GM23338 (cell line): ENCODE data around the gene CHORDC1.

Experiments
- CREB1 ChIP-seq: fragments of 250-450 bp; sonication (Bioruptor Pico); IDR thresholded peaks from 2 replicates; pipeline ENCODE4 v1.5.0; 2020; ENCODE audit warnings: low read depth, mild to moderate bottlenecking, moderate library complexity
- ETS1 ChIP-seq: IDR thresholded peaks from 2 replicates; pipeline ENCODE4 v1.6.1; 2016; ENCODE audit warnings: antibody characterized with exemption
- EZH2 ChIP-seq: fragments of 200-600 bp; sonication (generic); IDR thresholded peaks from one replicate; pipeline ENCODE4 v1.8.0; 2017; ENCODE audit warnings: antibody characterized with exemption, mild to moderate bottlenecking, low read depth; ENCODE audit not compliant: unreplicated experiment
- EZH2phosphoT487 ChIP-seq: fragments of 200-600 bp; sonication (generic); IDR thresholded peaks from one replicate; pipeline ENCODE4 v1.8.1; 2018; ENCODE audit warnings: antibody characterized with exemption; ENCODE audit not compliant: unreplicated experiment
- JUNB ChIP-seq: IDR thresholded peaks from one replicate; pipeline ENCODE4 v1.6.1; 2016; ENCODE audit warnings: antibody characterized with exemption; ENCODE audit not compliant: unreplicated experiment
- POLR2AphosphoS5 ChIP-seq: IDR thresholded peaks from 2 replicates; pipeline ENCODE4 v1.6.1; 2016; ENCODE audit warnings: antibody characterized with exemption, low read depth
- STAT1 ChIP-seq: IDR thresholded peaks from one replicate; pipeline ENCODE4 v1.6.1; 2016; ENCODE audit warnings: antibody characterized with exemption; ENCODE audit not compliant: unreplicated experiment
- ZNF114 ChIP-seq: fragments of 250-450 bp; sonication (Bioruptor Pico); IDR thresholded peaks from 2 replicates; pipeline ENCODE4 v1.5.0; 2020; ENCODE audit warnings: mild to moderate bottlenecking, moderate library complexity
- ZNF331 ChIP-seq: fragments of 250-450 bp; sonication (Bioruptor Pico); IDR thresholded peaks from 2 replicates; pipeline ENCODE4 v1.5.0; 2020; ENCODE audit warnings: low read depth, mild to moderate bottlenecking, moderate library complexity
- TF ChIP-seq, protein P1 (sequence below), 2 experiments: fragments of 200-600 bp in 1 of 2; sonication (generic) in 1 of 2; conservative IDR thresholded peaks; 2 replicates each; pipeline versions ENCODE4 v1.5.1 to v1.6.1; 2016 to 2017; ENCODE audit warnings: antibody characterized with exemption in 2 of 2, low read depth in 2 of 2, mild to moderate bottlenecking in 2 of 2, moderate library complexity in 1 of 2
- TF ChIP-seq, protein P2 (sequence below): IDR thresholded peaks from one replicate; pipeline ENCODE4 v1.6.1; 2018; ENCODE audit warnings: antibody characterized with exemption; ENCODE audit not compliant: unreplicated experiment

DNA sequence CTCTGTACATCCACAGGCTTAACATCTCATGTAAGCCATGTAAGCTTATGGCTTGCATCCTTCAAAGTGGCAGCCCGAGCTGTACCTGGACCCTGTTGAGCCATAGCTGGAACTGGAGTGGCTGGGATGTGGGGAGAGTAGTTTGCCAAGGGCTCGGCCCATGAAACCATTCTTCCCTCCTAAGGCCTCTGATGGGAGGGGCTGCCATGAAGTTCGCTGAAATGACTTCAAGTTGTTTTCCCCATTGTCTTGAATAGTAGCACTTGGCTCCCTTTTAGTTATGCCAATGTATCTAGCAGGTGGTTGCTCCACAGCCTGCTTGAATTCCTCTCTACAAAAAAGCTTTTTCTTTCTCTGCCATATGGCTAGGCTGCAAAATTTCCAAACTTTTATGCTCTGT lies 5.2 kb upstream of the CHORDC1 start:
- TF ChIP-seq, protein P1, sequence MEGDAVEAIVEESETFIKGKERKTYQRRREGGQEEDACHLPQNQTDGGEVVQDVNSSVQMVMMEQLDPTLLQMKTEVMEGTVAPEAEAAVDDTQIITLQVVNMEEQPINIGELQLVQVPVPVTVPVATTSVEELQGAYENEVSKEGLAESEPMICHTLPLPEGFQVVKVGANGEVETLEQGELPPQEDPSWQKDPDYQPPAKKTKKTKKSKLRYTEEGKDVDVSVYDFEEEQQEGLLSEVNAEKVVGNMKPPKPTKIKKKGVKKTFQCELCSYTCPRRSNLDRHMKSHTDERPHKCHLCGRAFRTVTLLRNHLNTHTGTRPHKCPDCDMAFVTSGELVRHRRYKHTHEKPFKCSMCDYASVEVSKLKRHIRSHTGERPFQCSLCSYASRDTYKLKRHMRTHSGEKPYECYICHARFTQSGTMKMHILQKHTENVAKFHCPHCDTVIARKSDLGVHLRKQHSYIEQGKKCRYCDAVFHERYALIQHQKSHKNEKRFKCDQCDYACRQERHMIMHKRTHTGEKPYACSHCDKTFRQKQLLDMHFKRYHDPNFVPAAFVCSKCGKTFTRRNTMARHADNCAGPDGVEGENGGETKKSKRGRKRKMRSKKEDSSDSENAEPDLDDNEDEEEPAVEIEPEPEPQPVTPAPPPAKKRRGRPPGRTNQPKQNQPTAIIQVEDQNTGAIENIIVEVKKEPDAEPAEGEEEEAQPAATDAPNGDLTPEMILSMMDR (conservative IDR thresholded peaks at IDR 0.05; ENCODE audit: low read depth in 2 of 2), result no peak
- TF ChIP-seq CREB1 (CRISPR knock-in tag) (no peak), POLR2AphosphoS5 (no peak), EZH2 (no peak), STAT1 (no peak), JUNB (no peak), ETS1 (no peak), EZH2phosphoT487 (no peak), ZNF331 (CRISPR knock-in tag) (no peak), ZNF114 (no peak)
- TF ChIP-seq, protein P2, sequence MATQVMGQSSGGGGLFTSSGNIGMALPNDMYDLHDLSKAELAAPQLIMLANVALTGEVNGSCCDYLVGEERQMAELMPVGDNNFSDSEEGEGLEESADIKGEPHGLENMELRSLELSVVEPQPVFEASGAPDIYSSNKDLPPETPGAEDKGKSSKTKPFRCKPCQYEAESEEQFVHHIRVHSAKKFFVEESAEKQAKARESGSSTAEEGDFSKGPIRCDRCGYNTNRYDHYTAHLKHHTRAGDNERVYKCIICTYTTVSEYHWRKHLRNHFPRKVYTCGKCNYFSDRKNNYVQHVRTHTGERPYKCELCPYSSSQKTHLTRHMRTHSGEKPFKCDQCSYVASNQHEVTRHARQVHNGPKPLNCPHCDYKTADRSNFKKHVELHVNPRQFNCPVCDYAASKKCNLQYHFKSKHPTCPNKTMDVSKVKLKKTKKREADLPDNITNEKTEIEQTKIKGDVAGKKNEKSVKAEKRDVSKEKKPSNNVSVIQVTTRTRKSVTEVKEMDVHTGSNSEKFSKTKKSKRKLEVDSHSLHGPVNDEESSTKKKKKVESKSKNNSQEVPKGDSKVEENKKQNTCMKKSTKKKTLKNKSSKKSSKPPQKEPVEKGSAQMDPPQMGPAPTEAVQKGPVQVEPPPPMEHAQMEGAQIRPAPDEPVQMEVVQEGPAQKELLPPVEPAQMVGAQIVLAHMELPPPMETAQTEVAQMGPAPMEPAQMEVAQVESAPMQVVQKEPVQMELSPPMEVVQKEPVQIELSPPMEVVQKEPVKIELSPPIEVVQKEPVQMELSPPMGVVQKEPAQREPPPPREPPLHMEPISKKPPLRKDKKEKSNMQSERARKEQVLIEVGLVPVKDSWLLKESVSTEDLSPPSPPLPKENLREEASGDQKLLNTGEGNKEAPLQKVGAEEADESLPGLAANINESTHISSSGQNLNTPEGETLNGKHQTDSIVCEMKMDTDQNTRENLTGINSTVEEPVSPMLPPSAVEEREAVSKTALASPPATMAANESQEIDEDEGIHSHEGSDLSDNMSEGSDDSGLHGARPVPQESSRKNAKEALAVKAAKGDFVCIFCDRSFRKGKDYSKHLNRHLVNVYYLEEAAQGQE, result no peak
